Measurements from ENCODE around the gene FGFRL1. TPM values are rescaled to one million over a fixed set of nuclear protein-coding genes. Genes with fewer than 3 reads are reported as not detected.

FGFRL1 gene
- total and polyA plus RNA-seq, 2 of the 13 experiments (the other 11 are each of a cell fraction or from before 2014, with no cell fraction given): 19.1 to 30.6 TPM

DNA sequence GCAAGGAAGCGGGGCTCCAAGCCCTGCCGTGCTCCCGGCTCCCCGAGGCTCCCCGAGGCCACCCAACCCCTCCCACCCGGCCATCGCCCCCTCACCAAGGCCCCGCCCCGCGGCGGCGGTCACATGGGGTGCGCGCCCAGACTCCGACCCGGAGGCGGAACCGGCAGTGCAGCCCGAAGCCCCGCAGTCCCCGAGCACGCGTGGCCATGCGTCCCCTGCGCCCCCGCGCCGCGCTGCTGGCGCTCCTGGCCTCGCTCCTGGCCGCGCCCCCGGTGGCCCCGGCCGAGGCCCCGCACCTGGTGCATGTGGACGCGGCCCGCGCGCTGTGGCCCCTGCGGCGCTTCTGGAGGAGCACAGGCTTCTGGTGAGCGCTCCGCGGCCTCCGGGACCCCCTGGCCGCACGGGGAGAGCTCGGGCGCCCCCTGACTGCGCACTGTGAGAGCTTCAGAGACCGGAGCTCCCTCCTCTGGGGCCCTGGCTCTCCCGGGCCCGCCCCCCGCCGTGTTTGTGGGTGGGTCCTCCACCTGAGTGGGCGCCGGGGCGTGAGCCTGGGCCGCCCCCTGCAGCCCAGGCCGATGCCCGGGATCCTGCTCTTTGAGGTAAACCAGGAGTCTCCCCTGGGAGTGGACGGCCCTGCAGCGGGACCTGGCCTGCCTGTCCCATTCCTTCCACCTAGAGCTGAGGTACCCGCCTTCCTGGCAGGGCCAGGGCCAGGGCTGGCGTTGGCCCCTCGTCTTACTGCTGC is 24.4 kb upstream of the FGFRL1 start, which contains the start of gene IDUA (continued):
- TF ChIP-seq, protein P1, sequence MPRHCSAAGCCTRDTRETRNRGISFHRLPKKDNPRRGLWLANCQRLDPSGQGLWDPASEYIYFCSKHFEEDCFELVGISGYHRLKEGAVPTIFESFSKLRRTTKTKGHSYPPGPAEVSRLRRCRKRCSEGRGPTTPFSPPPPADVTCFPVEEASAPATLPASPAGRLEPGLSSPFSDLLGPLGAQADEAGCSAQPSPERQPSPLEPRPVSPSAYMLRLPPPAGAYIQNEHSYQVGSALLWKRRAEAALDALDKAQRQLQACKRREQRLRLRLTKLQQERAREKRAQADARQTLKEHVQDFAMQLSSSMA (CRISPR knock-in tag; IDR thresholded peaks at IDR 0.05): peak; percentile 49; the same call in 1 of the 2 replicates
- TF ChIP-seq ISX (CRISPR knock-in tag; conservative IDR thresholded peaks at IDR 0.05) (no peak), ZSCAN9 (CRISPR knock-in tag; IDR thresholded peaks at IDR 0.05; ENCODE audit: borderline replicate concordance) (no peak), ZFYVE20 (CRISPR knock-in tag; IDR thresholded peaks at IDR 0.05; ENCODE audit: borderline replicate concordance, low read depth) (no peak), SOX6 (IDR thresholded peaks at IDR 0.05) (no peak), SOX6 (CRISPR knock-in tag; IDR thresholded peaks at IDR 0.05) (peak; percentile 52; the same call in 1 of the 2 replicates), CCAR2 (optimal IDR thresholded peaks at IDR 0.05; ENCODE audit: low read depth, low read length) (no peak), GTF3A (CRISPR knock-in tag; conservative IDR thresholded peaks at IDR 0.05) (0 out of 2 replicates have a peak, but pooled peaks have one; percentile 68), ZBTB7A (CRISPR knock-in tag; IDR thresholded peaks at IDR 0.05) (0 out of 2 replicates have a peak, but pooled peaks have one; percentile 17), IRX3 (CRISPR knock-in tag; IDR thresholded peaks at IDR 0.05; ENCODE audit: borderline replicate concordance, low read depth) (peak; percentile 88; the same call in 1 of the 2 replicates), POLR2A (IDR thresholded peaks at IDR 0.05; ENCODE audit: insufficient read depth in 1 of 2, low read depth in 2 of 2, low read length in 2 of 2) (peak in 1 of 2 experiments; percentile 37; a peak in 2 of 4 replicates)
- TF ChIP-seq, protein P2, sequence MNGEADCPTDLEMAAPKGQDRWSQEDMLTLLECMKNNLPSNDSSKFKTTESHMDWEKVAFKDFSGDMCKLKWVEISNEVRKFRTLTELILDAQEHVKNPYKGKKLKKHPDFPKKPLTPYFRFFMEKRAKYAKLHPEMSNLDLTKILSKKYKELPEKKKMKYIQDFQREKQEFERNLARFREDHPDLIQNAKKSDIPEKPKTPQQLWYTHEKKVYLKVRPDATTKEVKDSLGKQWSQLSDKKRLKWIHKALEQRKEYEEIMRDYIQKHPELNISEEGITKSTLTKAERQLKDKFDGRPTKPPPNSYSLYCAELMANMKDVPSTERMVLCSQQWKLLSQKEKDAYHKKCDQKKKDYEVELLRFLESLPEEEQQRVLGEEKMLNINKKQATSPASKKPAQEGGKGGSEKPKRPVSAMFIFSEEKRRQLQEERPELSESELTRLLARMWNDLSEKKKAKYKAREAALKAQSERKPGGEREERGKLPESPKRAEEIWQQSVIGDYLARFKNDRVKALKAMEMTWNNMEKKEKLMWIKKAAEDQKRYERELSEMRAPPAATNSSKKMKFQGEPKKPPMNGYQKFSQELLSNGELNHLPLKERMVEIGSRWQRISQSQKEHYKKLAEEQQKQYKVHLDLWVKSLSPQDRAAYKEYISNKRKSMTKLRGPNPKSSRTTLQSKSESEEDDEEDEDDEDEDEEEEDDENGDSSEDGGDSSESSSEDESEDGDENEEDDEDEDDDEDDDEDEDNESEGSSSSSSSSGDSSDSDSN (CRISPR knock-in tag; IDR thresholded peaks at IDR 0.05): peak; percentile 45
- TF ChIP-seq, protein P3, sequence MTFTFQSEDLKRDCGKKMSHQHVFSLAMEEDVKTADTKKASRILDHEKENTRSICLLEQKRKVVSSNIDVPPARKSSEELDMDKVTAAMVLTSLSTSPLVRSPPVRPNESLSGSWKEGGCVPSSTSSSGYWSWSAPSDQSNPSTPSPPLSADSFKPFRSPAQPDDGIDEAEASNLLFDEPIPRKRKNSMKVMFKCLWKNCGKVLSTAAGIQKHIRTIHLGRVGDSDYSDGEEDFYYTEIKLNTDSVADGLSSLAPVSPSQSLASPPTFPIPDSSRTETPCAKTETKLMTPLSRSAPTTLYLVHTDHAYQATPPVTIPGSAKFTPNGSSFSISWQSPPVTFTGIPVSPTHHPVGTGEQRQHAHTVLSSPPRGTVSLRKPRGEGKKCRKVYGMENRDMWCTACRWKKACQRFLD (CRISPR knock-in tag; IDR thresholded peaks at IDR 0.05; ENCODE audit: borderline replicate concordance): 0 out of 2 replicates have a peak, but pooled peaks have one; percentile 54
- TF ChIP-seq, protein P4, sequence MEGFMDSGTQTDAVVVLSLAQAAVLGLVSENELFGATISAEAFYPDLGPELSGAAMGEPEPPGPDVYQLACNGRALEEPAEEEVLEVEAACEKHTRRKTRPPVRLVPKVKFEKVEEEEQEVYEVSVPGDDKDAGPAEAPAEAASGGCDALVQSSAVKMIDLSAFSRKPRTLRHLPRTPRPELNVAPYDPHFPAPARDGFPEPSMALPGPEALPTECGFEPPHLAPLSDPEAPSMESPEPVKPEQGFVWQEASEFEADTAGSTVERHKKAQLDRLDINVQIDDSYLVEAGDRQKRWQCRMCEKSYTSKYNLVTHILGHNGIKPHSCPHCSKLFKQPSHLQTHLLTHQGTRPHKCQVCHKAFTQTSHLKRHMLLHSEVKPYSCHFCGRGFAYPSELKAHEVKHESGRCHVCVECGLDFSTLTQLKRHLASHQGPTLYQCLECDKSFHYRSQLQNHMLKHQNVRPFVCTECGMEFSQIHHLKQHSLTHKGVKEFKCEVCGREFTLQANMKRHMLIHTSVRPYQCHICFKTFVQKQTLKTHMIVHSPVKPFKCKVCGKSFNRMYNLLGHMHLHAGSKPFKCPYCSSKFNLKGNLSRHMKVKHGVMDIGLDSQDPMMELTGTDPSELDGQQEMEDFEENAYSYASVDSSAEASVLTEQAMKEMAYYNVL (CRISPR knock-in tag; IDR thresholded peaks at IDR 0.05; ENCODE audit: borderline replicate concordance): peak; percentile 55; the same call in 1 of the 2 replicates
- TF ChIP-seq, protein P5, sequence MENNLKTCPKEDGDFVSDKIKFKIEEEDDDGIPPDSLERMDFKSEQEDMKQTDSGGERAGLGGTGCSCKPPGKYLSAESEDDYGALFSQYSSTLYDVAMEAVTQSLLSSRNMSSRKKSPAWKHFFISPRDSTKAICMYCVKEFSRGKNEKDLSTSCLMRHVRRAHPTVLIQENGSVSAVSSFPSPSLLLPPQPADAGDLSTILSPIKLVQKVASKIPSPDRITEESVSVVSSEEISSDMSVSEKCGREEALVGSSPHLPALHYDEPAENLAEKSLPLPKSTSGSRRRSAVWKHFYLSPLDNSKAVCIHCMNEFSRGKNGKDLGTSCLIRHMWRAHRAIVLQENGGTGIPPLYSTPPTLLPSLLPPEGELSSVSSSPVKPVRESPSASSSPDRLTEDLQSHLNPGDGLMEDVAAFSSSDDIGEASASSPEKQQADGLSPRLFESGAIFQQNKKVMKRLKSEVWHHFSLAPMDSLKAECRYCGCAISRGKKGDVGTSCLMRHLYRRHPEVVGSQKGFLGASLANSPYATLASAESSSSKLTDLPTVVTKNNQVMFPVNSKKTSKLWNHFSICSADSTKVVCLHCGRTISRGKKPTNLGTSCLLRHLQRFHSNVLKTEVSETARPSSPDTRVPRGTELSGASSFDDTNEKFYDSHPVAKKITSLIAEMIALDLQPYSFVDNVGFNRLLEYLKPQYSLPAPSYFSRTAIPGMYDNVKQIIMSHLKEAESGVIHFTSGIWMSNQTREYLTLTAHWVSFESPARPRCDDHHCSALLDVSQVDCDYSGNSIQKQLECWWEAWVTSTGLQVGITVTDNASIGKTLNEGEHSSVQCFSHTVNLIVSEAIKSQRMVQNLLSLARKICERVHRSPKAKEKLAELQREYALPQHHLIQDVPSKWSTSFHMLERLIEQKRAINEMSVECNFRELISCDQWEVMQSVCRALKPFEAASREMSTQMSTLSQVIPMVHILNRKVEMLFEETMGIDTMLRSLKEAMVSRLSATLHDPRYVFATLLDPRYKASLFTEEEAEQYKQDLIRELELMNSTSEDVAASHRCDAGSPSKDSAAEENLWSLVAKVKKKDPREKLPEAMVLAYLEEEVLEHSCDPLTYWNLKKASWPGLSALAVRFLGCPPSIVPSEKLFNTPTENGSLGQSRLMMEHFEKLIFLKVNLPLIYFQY (CRISPR knock-in tag; IDR thresholded peaks at IDR 0.05; ENCODE audit: borderline replicate concordance): no peak

Measured in HepG2 (cell line).